ENCODE measurements around the gene TAGLN.

Gene TAGLN

DNA sequence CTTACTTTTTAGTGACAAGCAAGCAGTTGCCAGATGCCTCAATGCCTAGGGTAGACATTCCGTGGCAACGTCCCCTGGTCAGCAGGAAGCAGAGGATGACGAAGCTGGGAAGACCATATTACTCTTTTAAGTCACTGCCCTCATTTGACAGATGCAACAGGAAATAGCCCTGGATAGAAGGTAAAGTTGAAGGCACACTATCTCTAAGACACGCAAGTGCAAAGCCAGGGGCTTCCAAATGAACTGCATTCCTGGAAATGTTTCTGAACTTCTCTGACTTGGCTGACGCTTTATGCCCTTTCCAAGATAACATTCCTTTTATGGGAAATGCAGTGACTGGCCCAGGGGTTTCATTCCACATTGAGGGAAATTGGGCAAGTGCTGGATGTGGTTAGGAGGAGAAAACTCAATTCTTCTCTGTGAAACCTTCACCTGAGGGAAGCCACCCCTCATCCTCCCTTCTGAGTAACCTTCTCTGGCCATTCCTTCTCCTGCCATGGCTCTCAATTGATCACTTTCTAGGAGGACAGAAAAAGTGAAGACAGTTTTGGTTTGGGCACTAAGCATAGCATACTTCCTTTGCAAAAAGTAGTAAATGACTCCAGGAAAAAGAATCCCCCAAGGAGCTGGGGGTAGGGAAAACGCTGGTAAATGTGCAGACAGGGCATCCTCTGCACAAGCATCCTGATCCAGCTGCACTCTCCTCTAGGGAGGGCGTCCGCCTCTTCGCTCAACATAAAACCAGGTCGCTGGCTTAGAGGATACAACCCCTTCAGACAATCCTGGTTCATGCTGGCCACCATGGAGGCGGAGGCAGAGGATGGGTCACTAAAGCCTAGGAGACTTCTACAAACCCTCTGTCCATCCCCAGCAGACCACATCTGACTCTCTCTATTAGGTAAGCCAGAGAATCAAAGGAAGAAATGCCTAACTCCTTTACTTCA lies 18.2 kb downstream of the TAGLN start:
- DNase-seq: no peak

DNA sequence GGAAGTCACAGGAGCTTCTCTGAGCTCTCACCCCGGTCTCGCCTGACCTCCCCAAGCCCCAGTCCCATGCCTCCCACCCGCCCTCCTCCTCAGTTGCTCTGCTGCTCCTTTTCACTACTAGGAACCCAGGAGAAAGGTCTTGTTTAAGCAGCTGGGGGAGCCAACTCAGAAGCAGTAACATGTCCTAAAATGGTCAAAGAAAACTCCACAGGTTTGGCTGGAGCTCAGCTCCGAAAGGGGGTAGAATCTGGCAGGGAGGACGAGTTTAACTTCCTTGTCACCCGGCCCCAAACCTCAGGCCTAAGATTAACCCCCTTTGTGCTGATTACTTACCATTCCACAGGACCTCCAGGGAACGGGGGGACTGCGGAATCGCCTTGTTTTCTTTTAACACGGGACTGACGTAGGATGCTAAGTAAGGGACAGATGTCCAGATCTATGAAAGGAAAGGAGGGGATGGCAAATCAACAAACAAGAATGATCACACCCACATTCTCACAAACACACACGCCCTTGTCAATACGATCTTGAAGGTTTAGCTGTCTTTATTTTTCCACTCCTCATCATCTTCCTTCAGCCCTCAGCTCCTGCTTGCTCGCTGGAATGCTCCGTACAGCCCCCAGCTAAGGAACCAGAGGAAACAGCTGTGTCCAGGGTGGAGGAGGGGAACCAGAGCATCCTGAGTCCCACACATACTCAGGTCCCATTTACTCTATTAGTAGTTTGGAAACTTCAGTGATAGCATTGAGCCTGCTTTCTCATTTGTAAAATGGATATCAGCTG lies 19.2 kb downstream of the TAGLN start:
- DNase-seq: no peak

DNA sequence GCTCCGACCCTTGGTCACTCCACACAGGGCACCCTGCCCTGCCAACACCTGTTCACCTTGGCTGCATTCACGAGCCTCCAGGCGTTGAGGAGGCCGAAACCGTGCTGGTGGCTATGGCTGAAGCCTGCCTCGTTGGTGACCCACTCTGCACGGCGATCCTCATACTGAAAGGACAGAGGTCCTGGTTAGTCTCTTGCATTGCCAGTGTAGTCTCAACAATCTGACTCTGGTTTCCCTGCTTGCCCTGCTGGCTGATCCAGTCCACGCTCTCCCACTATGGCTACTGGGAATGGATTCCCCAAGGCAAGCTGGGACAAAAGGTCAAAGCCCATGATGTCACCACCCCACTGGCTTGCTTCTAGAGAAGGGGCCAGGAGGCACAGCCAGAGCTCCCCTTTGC lies 19.8 kb downstream of the TAGLN start:
- no peak for DNase-seq

DNA sequence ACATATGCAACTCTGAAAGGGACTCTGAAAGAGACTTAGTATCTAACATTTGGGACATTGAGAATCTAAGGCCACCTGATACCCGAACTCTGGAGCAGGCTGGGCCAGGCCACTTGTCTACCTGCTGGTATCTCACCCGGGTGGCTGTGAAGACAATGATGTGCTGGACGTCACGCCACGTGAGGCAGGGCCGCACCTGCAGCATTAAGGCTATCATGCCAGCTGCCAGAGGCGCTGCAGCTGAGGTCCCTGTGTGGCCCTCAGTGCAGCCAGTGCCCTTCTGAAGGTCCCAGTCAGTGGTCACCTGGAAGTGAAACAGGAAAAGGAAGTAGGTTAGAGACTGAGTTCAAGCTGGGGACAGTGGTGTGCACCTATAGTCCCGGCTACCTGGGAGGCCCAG lies 20.3 kb downstream of the TAGLN start:
- DNase-seq: no peak

DNA sequence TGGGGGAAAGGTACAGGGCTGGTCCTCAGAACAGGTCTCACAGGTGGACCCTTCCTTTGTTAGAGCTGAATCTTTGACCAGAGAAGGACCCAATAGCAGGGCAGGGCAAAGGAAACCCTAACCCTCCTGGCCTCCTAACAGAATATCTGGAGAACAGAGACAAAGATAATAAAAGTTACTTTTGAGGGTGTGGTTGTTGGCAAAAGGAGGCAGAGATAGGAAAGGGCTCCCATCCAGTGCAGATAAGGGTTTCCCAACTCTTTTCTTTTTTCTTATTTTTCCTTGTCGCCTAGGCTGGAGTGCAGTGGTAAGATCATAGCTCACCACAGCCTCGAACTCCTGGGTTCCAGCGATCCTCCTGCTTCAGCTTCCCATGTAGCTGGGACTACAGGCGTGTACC lies 20.8 kb downstream of the TAGLN start:
- DNase-seq: no peak

DNA sequence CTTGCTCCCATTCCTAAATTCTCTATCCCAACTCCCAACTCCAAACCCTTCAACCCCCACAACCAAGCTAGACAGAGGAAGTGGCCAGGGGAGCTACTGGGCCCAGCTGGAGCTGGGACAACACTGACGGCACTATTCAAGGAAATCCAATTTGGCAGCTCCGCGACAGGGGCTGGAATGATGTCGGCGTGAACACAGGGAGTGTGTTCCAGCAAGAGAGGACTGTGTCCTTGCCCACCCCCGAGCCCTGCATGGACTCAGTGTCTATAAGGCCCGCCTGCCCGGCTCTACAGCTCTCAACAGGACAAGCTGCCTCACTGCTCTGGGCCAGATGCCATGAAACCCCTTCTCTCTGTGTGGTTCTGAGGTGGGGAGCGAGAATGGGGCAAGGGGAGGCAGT lies 21.4 kb downstream of the TAGLN start:
- no peak for DNase-seq

DNA sequence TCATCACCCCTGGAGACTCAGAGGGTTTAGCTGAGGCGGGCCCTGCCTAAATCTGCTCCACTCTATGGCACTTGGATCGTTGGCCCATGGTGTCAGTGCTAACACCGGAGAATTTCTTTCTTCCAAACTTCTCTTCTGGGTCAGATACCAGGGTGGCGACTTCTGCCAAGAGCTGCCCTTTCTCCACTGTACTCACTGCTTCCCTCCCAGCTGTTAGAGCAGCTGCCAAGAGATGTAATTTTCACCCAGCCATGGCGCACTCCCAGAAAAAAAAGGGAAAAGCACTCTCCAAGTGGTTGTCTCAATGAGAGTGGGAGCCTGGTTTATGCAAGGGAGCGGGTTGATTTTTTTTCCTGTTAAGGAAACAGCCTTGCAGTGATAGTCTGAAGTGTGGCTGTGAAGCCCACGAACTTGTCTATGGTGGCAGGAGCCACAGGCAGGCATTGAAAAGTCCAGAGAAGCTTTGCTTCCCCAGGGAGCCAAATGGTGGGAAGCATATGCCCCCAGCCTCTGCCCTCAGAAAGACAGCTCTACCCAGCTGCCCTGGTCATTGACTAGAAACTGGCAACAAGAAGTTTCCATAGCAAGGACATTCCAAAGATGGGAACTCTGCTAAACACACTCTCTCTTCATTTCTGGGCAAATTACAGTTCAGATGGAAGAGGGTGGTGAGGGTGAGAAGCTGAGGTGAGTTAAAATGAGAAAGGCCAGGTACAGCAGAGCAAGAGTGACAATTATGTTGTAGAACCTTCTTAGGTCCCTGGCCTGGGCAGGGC lies 22.0 kb downstream of the TAGLN start:
- no peak for DNase-seq

DNA sequence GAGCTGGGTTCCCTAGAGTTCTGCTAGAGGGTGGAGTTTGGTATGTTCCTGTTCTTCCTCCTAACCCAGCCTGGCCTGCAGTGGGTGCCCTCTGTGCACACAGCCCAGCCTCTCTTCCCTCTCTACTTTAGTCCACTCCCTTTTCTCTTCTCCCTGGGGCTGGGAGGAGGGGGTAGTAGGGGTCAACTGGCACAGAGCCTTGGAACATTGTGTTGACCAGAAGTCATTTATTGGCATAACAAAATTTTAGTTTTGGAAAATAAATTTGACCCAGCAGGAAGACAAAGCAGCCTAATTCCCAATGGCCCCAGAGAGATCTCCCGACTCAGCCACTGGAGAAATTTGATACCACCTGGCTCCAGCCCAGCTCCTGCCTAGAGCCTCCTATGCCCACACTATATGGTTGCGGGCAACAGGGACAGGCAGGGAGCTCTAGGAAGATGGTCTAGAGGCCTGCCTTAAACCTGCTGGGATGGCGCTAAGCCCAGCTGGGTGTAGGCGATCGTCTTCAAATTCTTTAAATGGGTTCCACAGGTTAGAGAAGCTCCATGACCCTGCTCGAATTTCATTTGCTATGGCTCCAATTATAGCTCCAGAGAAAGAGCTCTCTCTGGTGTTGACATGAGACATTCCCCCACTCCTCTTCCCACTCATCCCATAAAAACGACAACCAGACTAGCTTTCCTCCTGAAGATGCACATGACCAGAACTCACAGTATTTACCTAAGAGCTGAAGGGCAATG lies 22.8 kb downstream of the TAGLN start:
- DNase-seq: no peak

DNA sequence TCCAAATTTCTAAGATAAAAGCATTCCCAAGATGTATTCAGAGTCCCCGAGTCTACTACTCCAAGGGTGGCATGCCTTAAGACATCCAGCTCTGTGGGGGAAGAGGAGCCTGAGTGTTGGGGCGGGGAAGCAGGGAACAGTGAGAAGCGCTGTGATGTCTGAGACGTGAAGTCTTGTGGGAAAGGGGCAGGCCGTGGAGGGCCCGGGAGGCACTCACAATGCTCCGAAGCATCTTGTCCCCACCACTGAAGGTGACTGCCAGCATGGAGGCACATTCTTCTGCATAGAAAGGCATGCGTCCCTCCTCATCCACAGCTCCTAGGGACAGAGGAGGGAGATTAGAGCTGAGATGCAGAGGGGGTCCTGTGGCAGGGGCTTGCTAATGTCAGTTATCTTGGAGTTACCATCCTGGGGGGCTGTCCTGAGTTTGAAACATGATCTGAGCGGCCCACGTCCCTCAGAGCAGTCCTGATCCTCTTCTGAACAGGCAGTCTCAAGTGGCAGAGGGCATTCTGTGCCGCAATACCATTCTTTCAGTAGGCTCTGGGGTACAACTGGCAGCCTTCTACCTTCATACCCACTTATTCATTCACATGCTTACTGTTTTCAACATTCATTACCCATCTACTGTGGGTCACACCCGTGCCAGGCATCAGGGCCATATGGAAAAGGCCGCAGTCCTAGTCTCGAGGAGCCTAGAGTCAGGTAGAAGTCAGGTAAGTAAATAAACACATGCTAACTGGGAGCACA lies 24.0 kb downstream of the TAGLN start:
- DNase-seq: no peak

DNA sequence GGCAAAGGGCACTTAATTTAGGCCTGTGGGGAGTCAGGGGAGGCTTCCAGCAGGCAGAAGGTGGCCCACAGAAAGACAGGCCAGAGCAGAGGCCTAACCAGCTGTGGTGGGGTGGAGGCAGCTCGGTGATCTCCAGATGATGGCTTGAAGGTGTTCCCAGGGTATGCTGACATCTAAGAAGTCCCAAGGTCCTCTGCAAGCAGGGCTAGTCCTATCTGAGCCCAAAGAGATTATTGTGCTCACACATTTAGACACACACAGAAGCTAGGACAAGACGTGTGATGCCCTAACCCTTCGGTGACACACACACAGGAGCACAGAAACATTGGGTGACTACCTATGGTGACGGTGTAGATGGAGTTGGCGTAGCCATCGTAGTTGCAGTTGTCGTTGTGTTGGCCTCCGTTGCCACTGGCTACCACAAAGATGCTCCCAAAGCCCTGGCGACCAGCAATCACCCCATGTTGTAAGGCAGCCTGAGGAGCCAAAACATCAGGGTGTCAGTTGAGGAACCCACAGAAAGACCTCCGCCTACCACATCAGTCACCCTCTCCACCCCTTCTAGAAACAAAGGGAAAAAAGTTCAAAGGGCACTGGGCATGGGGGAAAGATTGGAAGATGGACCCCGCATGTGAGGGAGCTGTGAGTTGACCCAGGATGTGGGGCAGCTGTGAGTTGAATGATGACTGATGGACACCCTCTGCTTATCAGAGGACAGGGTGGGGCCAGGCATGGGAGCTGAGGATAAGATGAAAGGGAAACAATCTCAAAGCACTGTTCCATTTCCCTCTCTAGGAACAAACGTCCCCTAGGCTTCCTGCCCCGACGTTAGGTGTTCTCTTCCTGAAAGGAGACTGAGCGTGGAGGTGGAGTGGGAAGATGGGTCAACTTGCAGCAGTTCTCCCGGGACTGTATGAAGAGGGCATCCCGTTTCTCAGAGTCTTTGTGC lies 24.8 kb downstream of the TAGLN start:
- no peak for DNase-seq

DNA sequence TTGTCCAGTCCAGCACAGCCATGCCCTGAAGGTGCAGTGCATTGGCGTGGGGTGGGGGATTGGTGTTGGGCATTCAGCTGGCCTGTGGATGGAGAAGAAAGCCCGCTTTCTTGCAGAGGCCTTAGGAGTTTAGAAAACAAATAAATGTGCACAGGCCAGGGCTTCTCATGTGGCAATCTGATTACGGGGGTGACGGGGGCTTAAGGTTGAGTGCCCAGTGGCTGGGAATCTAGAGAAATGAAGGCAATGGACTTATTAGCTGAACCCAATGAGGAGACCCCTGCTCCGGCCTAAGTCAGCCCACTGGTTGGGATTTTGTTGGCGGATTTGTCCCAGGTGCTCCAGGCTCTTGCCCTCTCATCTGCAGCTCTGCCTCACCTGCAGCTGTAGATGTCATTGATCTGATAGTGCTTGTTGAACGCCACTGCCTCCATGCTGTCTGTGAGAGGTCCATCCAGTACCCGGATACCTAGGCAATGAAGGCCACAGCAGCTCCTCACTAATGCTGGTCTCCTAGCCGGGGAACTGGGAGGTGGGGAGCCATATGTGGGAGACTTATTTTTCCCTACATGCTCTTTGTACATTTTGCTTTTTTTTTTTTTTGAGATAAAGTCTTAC lies 26.5 kb downstream of the TAGLN start:
- DNase-seq: no peak

DNA sequence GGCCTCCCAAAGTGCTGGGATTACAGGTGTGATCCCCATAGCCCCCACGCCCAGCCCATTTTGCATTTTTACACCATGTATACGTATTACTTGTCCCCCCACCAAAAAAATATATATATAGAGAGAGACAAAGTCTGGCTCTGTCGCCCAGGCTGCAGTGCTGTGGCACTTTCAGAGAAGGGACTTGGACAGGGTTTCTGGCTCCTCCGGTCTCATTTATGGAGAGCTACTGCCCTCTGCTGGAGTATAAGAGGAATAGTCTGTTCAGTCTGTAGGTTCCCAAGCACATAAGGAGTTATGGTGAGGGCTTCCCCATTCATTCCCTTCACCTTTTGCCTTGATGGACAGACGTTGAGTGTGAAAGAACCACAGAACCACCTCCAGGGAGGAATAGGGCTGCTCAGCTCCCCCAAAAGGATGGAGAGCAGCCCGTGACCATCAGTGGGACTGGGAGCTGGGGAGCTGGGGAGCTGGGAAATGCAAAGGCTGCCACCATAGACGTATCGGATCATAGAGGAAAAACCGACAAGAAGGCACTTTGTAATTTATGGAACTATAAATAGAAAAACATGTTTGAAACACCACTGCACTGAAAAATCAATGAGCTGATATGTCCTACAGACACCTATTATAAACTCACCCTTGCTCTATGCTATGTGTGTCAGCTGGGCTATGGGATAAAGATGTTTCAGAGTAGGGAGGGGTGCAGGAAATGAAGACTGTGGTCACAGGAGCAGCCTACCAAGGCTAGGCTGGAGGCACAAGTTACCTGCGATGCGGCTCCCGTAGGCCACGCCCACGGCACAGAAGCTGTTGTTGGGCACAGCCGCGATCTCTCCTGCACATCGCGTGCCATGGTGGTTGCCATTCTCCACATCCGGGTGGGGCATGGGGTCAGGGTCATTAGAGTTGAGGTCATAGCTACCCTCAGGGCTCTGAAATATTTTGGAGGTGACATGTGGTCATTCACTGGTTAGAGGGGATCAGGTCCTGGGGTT lies 27.5 kb downstream of the TAGLN start:
- DNase-seq: peak; percentile 67

DNA sequence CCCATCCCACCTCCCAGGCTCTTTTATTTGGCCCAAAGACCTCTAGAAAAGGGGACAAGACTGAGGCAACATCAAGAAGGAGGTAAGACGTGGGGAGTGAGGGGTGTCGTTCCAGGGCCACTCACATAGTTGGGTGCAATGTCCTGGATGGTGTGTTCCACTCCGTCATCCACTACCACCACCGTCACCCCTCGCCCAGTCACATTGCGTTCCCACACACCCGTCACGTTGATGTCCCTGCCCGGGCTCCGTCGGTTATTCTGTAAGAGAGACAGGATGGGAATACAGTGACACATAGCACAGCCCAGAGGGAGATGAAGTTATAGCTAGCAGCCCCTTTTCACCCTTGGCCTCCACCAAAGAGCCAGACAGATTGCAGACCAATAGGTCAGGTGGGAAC lies 28.9 kb downstream of the TAGLN start:
- DNase-seq: no peak

DNA sequence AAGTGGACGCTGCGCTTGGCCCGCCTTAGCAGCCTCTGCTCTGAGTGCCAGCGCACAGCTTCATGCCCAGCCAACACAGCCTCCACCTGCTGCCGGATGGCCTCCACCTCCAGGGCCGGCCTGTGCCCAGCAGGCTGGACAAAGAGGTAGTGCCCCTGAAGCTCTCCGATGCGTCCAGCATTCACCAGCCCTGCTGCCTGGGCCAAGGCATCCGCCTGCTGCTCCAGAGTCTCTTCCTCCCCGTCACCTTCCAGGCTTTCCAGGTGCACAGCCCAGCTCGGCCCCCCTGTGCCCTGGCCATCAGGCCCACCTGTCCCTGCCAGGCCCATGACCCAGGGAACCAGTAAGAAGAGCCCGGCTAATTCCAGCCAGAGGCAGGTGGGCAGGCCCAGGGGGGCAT lies 30.2 kb downstream of the TAGLN start:
- no peak for DNase-seq

DNA sequence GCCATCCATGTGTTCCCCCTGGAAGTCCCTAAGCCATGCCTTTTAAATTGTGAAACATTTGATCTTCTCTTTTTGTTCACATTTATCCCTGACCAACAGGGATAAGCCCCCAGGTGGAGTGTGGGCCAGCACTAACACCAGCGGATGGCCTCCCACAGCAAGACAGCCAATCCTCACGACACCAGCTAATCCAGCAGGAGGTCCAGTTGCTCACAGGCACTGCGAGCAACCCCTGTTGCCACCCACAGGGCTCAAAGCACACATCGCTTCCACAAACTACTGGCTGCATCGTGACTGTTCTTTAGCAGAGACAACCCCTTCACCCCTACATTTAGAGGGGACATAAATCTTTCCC lies 30.7 kb downstream of the TAGLN start:
- DNase-seq: no peak

DNA sequence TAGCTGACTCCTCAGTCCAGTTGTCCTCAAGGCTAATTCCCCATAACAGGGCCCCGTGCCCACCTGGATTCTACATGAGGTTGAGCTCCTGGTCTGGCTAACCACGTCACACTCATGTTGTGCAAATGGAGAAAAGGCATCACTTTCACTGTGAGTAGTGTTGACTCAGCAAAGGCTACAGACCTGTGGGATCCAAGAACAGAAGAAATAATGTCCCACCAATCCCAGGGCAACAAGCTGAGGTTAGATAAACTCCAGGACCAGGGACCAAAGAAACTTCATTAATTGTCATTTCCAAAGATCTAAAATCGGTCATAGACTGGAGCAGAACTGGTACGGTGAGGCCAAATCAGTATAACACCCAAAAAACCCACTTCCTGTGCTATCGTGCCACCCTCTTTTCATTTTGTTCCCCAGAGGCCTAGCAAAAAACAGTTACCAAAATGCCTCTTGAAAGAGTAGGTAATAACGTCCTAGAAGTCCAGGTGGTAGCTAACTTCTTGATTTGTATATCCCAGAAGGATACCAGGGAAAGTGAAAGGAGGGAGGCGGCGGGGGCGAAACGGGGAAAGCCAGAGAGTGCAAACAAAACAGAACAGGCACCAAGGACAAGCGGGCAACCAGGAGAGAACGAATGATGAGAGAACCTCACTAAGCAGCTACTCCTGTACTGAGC lies 31.3 kb downstream of the TAGLN start:
- DNase-seq: peak; percentile 68

DNA sequence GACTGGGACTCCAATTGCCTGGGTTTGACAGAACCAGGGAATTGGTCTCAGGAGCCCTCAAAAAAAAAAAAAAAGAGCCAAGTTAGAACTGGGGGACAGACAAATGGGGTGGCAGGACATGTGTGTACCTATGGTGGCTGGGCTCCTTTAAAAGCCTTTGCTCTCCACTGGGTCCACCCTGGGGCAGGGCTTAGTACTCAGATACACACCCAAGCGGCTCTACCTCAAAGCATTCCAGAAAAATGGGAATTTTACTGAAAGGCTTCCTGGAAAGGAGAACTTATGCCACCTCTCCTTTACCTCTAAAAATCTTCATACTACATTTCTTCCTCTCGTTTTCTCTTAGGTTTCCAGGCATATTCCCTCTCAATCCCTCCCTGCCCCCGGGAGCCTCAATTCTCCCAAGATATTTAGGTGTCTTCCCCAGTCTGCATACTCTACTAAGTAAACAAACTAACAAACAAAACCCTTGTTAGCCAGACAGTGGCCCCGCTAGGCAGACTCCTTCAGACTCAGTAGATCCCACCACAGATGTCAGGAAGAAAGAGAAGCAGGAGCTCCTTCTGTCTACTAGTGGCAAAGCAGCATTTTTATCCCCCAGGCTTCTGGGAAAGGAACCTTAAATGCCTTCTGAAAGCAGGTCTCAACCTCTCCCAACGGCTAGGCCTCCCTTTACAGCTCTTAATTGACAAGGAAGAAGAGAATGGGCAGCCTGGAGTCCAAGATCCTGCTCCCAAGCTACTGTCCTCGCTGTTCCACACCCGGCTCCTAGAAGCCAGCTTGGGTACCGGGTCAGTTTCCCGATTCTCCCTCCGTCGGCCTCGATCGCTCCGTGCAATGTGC lies 32.0 kb downstream of the TAGLN start:
- no peak for DNase-seq

DNA sequence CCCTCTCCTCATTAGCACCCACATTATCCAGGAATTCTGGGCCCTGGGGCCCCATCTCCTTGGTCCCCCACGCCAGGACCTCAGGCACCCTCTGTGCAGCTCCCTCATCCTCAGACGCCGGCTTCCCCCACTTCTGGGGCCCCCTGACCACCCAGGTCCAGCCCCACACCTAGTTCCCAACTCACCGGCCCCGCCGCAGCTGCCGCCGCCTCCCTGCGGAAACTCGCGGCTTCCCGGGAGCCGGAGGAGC lies 32.6 kb downstream of the TAGLN start, which contains the start of gene PCSK7:
PCSK7 (minus strand) TSS at position 232 of the 250 bp plus-strand sequence. CDS start 2,229 bp downstream, outside the sequence.
- no peak for DNase-seq

Measured in central memory CD4-positive, alpha-beta T cell (primary cell).